Testis (tissue), 2 donors: ENCODE results near the gene ESPNL.

Experiments used
- POLR2A ChIP-seq: fragments of 450-650 bp; IDR thresholded peaks from one replicate; pipeline ENCODE4 v1.6.1; 2017; ENCODE audit warnings: antibody characterized with exemption, mild to moderate bottlenecking, moderate library complexity
- TF ChIP-seq, protein P1 (sequence below), 3 experiments: fragments of 450-650 bp in 2 of 3; fragments of 200-600 bp in 1 of 3; sonication (generic) in 1 of 3; IDR thresholded peaks; one replicate each; pipeline ENCODE4 v1.5.1; 2016 to 2019; ENCODE audit warnings: antibody characterized with exemption in 3 of 3, mild to moderate bottlenecking in 2 of 3, moderate library complexity in 1 of 3

- TF ChIP-seq, protein P1, sequence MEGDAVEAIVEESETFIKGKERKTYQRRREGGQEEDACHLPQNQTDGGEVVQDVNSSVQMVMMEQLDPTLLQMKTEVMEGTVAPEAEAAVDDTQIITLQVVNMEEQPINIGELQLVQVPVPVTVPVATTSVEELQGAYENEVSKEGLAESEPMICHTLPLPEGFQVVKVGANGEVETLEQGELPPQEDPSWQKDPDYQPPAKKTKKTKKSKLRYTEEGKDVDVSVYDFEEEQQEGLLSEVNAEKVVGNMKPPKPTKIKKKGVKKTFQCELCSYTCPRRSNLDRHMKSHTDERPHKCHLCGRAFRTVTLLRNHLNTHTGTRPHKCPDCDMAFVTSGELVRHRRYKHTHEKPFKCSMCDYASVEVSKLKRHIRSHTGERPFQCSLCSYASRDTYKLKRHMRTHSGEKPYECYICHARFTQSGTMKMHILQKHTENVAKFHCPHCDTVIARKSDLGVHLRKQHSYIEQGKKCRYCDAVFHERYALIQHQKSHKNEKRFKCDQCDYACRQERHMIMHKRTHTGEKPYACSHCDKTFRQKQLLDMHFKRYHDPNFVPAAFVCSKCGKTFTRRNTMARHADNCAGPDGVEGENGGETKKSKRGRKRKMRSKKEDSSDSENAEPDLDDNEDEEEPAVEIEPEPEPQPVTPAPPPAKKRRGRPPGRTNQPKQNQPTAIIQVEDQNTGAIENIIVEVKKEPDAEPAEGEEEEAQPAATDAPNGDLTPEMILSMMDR (IDR thresholded peaks at IDR 0.05): no peak
- TF ChIP-seq POLR2A: no peak
These were observed 63.5 kb downstream of the ESPNL start for GRCh38 chr2:238163481-238164198.
